ENCODE results near the gene SLC30A10.

DNA sequence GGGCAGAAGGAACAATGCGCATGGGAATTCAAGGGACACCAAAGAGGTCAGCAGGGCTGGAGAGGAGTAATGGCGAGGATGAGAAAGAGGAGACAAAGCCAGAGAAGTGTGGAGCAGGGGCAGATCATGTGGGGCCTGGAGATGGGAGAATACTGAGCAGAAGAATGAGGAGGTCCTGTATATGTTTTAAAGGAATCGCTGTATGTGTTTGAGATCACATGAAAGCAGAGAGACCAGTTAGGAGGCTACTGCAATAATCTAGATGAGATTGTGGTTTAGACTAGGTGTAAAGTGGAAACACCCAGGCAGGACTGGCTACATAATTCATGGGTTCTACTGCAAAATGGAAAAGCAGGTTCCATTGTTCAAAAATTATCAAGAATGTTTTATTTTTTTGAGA, 33.3 kb upstream of the SLC30A10 start:
- TF ChIP-seq, protein P1, sequence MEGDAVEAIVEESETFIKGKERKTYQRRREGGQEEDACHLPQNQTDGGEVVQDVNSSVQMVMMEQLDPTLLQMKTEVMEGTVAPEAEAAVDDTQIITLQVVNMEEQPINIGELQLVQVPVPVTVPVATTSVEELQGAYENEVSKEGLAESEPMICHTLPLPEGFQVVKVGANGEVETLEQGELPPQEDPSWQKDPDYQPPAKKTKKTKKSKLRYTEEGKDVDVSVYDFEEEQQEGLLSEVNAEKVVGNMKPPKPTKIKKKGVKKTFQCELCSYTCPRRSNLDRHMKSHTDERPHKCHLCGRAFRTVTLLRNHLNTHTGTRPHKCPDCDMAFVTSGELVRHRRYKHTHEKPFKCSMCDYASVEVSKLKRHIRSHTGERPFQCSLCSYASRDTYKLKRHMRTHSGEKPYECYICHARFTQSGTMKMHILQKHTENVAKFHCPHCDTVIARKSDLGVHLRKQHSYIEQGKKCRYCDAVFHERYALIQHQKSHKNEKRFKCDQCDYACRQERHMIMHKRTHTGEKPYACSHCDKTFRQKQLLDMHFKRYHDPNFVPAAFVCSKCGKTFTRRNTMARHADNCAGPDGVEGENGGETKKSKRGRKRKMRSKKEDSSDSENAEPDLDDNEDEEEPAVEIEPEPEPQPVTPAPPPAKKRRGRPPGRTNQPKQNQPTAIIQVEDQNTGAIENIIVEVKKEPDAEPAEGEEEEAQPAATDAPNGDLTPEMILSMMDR (IDR thresholded peaks at IDR 0.05), result no peak
- no peak for TF ChIP-seq EP300 (IDR thresholded peaks at IDR 0.05)

Measured in tibial nerve (tissue), 4 donors.